B cell (primary cell): ENCODE data around the gene SLC9C1.

Experiments
- CTCF ChIP-seq: fragments of 200-600 bp; IDR thresholded peaks from one replicate; pipeline ENCODE4 v1.8.0; 2022; ENCODE audit warnings: antibody characterized with exemption, mild to moderate bottlenecking
- EZH2 ChIP-seq: IDR thresholded peaks from 2 replicates; pipeline ENCODE4 v1.6.1; 2012; ENCODE audit warnings: borderline replicate concordance, low read depth, mild to moderate bottlenecking, moderate library complexity, low read length; ENCODE audit not compliant: insufficient read depth, poor library complexity, severe bottlenecking

GRCh38 chr3:112167758-112168157, 126.3 kb downstream of the SLC9C1 start:
- no peak for TF ChIP-seq CTCF
- no peak for TF ChIP-seq EZH2
